ENCODE measurements around the gene ZFPM1.

- no peak for TF ChIP-seq TCF7L2 (IDR thresholded peaks at IDR 0.05; ENCODE audit: borderline replicate concordance, extremely low read depth, insufficient read depth, insufficient read length)
- TF ChIP-seq EZH2 (IDR thresholded peaks at IDR 0.05) = no peak
- no peak for TF ChIP-seq CTCF (IDR thresholded peaks at IDR 0.05 in 2 of 3, conservative IDR thresholded peaks at IDR 0.05 in 1 of 3; ENCODE audit: borderline replicate concordance in 1 of 3, insufficient read depth in 1 of 3, low read depth in 2 of 3, low read length in 2 of 3)
- TF ChIP-seq POLR2A (IDR thresholded peaks at IDR 0.05; ENCODE audit: borderline replicate concordance, extremely low read depth, insufficient read depth, insufficient read length) = no peak
- no peak for TF ChIP-seq SP1 (IDR thresholded peaks at IDR 0.05; ENCODE audit: low read depth)
- no peak for TF ChIP-seq REST (IDR thresholded peaks at IDR 0.05; ENCODE audit: low read depth)
- no peak for TF ChIP-seq SRF (IDR thresholded peaks at IDR 0.05; ENCODE audit: low read depth)
- no peak for TF ChIP-seq EGR1 (IDR thresholded peaks at IDR 0.05; ENCODE audit: low read depth)
- no peak for TF ChIP-seq POLR2AphosphoS5 (IDR thresholded peaks at IDR 0.05; ENCODE audit: low read depth, low read length)
Measured at GRCh38 chr16:88580371-88580770, 127.3 kb downstream of the ZFPM1 start.

Data from HCT116 (cell line).